Neuronal stem cell (in vitro differentiated cells): ENCODE measurements around the gene SLC41A3. TPM values are rescaled to one million over a fixed set of nuclear protein-coding genes. Genes with fewer than 3 reads are reported as not detected.
"Not testable (repeated sequence)": the region's sequence is repeated elsewhere in the genome, so short reads cannot be mapped to it uniquely, and the experiment has no call there.

Experiments
- DNase-seq: peaks from one replicate; pipeline ENCODE4 v3.0.0-alpha.2; 2013; ENCODE audit warnings: low spot score
- H2AFZ ChIP-seq: one replicate; pipeline ENCODE4 v1.6.1; 2013; ENCODE audit warnings: mild to moderate bottlenecking, low read length, inconsistent platforms
- H2AK5ac ChIP-seq: 2 replicates; pipeline ENCODE4 v1.6.1; 2013; ENCODE audit warnings: low read depth, mild to moderate bottlenecking, inconsistent platforms, low read length, moderate library complexity, mixed read lengths
- H2BK120ac ChIP-seq: 2 replicates; pipeline ENCODE4 v1.6.1; 2013; ENCODE audit warnings: low read depth, mild to moderate bottlenecking, inconsistent platforms, low read length, moderate library complexity, mixed read lengths
- H2BK12ac ChIP-seq: one replicate; pipeline ENCODE4 v1.6.1; 2013; ENCODE audit warnings: low read length, inconsistent platforms
- H2BK15ac ChIP-seq: 2 replicates; pipeline ENCODE4 v1.6.1; 2013; ENCODE audit warnings: mild to moderate bottlenecking, low read length, inconsistent platforms, mixed read lengths
- H2BK5ac ChIP-seq: one replicate; pipeline ENCODE4 v1.6.1; 2013; ENCODE audit warnings: inconsistent platforms, mild to moderate bottlenecking, low read length, moderate library complexity
- H3K14ac ChIP-seq: one replicate; pipeline ENCODE4 v1.6.1; 2013; ENCODE audit warnings: low read length, inconsistent platforms
- H3K18ac ChIP-seq: 2 replicates; pipeline ENCODE4 v1.6.1; 2013; ENCODE audit warnings: low read length, inconsistent platforms
- H3K23ac ChIP-seq: 2 replicates; pipeline ENCODE4 v1.6.1; 2013; ENCODE audit warnings: low read depth, mild to moderate bottlenecking, mixed read lengths, low read length, inconsistent platforms; ENCODE audit not compliant: poor library complexity
- H3K27ac ChIP-seq: replicated peaks from 3 replicates; pipeline ENCODE4 v1.5.1; 2013; ENCODE audit warnings: low read length, inconsistent platforms
- H3K27me3 ChIP-seq, 3 experiments: 2 replicates each; pipeline ENCODE4 v1.6.1; 2013; ENCODE audit warnings: low read length in 3 of 3, mild to moderate bottlenecking in 2 of 3, inconsistent platforms in 1 of 3, low read depth in 1 of 3, mixed read lengths in 1 of 3, moderate library complexity in 1 of 3; ENCODE audit not compliant: control insufficient read depth in 3 of 3, insufficient read depth in 3 of 3
- H3K36me3 ChIP-seq, 2 donors: replicated peaks in 1 of 2; 2 replicates each; pipeline ENCODE4 v1.6.1; 2013; ENCODE audit warnings: low read length in 2 of 2; ENCODE audit not compliant: control insufficient read depth in 2 of 2, insufficient read depth in 2 of 2
- H3K4ac ChIP-seq: 2 replicates; pipeline ENCODE4 v1.6.1; 2013; ENCODE audit warnings: inconsistent platforms, mild to moderate bottlenecking, low read length, moderate library complexity
- H3K4me1 ChIP-seq, 2 donors: 1 replicate in 1 of 2; 2 replicates in 1 of 2; pipeline ENCODE4 v1.6.1; 2013; ENCODE audit warnings: low read length in 2 of 2, low read depth in 1 of 2; ENCODE audit not compliant: control insufficient read depth in 2 of 2, insufficient read depth in 1 of 2
- H3K4me2 ChIP-seq: one replicate; pipeline ENCODE4 v1.6.1; 2013; ENCODE audit warnings: mild to moderate bottlenecking, low read length, inconsistent platforms; ENCODE audit not compliant: insufficient read depth, poor library complexity, severe bottlenecking
- H3K4me3 ChIP-seq, 2 donors: 2 replicates each; pipeline ENCODE4 v1.5.1; 2013; ENCODE audit warnings: low read length in 2 of 2, mild to moderate bottlenecking in 2 of 2, inconsistent platforms in 1 of 2, moderate library complexity in 1 of 2
- H3K79me1 ChIP-seq: one replicate; pipeline ENCODE4 v1.6.1; 2013; ENCODE audit warnings: low read depth, mild to moderate bottlenecking, inconsistent platforms, low read length, moderate library complexity
- H3K9ac ChIP-seq: one replicate; pipeline ENCODE4 v1.6.1; 2013; ENCODE audit warnings: mild to moderate bottlenecking, low read depth, low read length, inconsistent platforms; ENCODE audit not compliant: poor library complexity
- H3K9me3 ChIP-seq, 2 donors: replicated peaks in 1 of 2; 2 replicates each; pipeline versions ENCODE3 to v1.6.1; 2013; ENCODE audit warnings: low read length in 2 of 2, mild to moderate bottlenecking in 2 of 2, inconsistent platforms in 1 of 2, low read depth in 1 of 2, mixed read lengths in 1 of 2, moderate library complexity in 1 of 2; ENCODE audit not compliant: control insufficient read depth in 2 of 2, insufficient read depth in 1 of 2
- H4K8ac ChIP-seq: one replicate; pipeline ENCODE4 v1.6.1; 2013; ENCODE audit warnings: low read depth, mild to moderate bottlenecking, inconsistent platforms, low read length, moderate library complexity
- H4K91ac ChIP-seq: one replicate; pipeline ENCODE4 v1.6.1; 2013; ENCODE audit warnings: low read length, low read depth, mild to moderate bottlenecking, inconsistent platforms; ENCODE audit not compliant: poor library complexity
- WGBS, 2 donors: extraction: QIAGEN DNeasy Blood & Tissue Kit; methylation state at CpG; one replicate each; pipeline ENCODE4 v1.1.7; 2013; ENCODE audit warnings: missing lambda C conversion rate in 2 of 2, mixed read lengths in 1 of 2; ENCODE audit not compliant: insufficient read length in 2 of 2, insufficient replicate concordance in 1 of 2; ENCODE audit errors: extremely low coverage in 2 of 2; 5-methylcytosine and 5-hydroxymethylcytosine counted together
- small RNA-seq: library from polyadenylated mRNA; stranded (forward); fragments of <200 nt; extraction: miRNeasy Mini kit (QIAGEN cat#:217004); gene quantifications from one replicate; pipeline ENCODE3, GENCODE V24; 2013; ENCODE audit not compliant: insufficient read depth

The SLC41A3 gene

GRCh38 chr3:125957020-125957419 lies 126.9 kb downstream of the SLC41A3 start:
- not testable (repeated sequence) for H3K18ac ChIP-seq, H3K9ac ChIP-seq, H3K14ac ChIP-seq, H3K4me1 ChIP-seq, H2AFZ ChIP-seq, H2BK12ac ChIP-seq, H3K36me3 ChIP-seq, H3K4ac ChIP-seq, H2BK15ac ChIP-seq, H3K4me3 ChIP-seq, H3K23ac ChIP-seq, H2AK5ac ChIP-seq, H3K4me2 ChIP-seq, DNase-seq, H2BK120ac ChIP-seq, H3K9me3 ChIP-seq, H4K91ac ChIP-seq, H3K79me1 ChIP-seq, H3K27ac ChIP-seq, H4K8ac ChIP-seq, H2BK5ac ChIP-seq
- WGBS, 2 donors: no CpG with 5 or more reads among the region's 4 CpGs
- peaks cover 0 to 10% (median 0%) of the 10 kb centered on the region in 3 experiments for H3K27me3 ChIP-seq

Small RNA genes lying within 50 kb of the gene (small RNA-seq; reads per million reads assigned to genes)
- not detected for gene AC092903.1
